HepG2 (cell line): ENCODE data around the gene MED9. TPM values are rescaled to one million over a fixed set of nuclear protein-coding genes. Genes with fewer than 3 reads are reported as not detected.

Experiments used
- ETV5 ChIP-seq: IDR thresholded peaks from 2 replicates; pipeline ENCODE4 v1.6.1; 2018; ENCODE audit warnings: missing biosample characterization, missing genetic modification reagents, inconsistent platforms, borderline replicate concordance
- GABPB1 ChIP-seq: IDR thresholded peaks from 2 replicates; pipeline ENCODE4 v1.6.1; 2016; ENCODE audit warnings: mild to moderate bottlenecking, missing genetic modification reagents, moderate library complexity, missing compliant biosample characterization
- HMG20A ChIP-seq: IDR thresholded peaks from 2 replicates; pipeline ENCODE4 v1.6.1; 2016; ENCODE audit warnings: borderline replicate concordance
- HMG20B ChIP-seq: conservative IDR thresholded peaks from 2 replicates; pipeline ENCODE4 v1.6.1; 2016; ENCODE audit warnings: missing genetic modification reagents, missing compliant biosample characterization
- HNF4A ChIP-seq: sonication (generic); formaldehyde crosslinking; IDR thresholded peaks from 2 replicates; pipeline ENCODE4 v1.4.0; 2020; ENCODE audit warnings: missing genetic modification reagents
- JDP2 ChIP-seq: sonication (generic); formaldehyde crosslinking; IDR thresholded peaks from 2 replicates; pipeline ENCODE4 v1.8.1; 2022; ENCODE audit warnings: missing genetic modification reagents, borderline replicate concordance
- KLF11 ChIP-seq: IDR thresholded peaks from 2 replicates; pipeline ENCODE4 v1.6.1; 2016; ENCODE audit warnings: missing compliant biosample characterization
- KLF12 ChIP-seq: sonication (generic); formaldehyde crosslinking; IDR thresholded peaks from 2 replicates; pipeline ENCODE4 v1.4.0; 2020; ENCODE audit warnings: missing genetic modification reagents, borderline replicate concordance
- SP1 ChIP-seq, 2 experiments: fragments of 450-650 bp in 1 of 2; sonication (generic) in 1 of 2; formaldehyde crosslinking in 1 of 2; IDR thresholded peaks; 2 replicates each; pipeline versions ENCODE4 v1.4.0 to v1.6.1; 2016 to 2020; ENCODE audit warnings: missing genetic modification reagents in 1 of 2
- STAG1 ChIP-seq: sonication (generic); formaldehyde crosslinking; IDR thresholded peaks from 2 replicates; pipeline ENCODE4 v1.4.0; 2020; ENCODE audit warnings: missing genetic modification reagents
- ZNF850 ChIP-seq: sonication (generic); formaldehyde crosslinking; conservative IDR thresholded peaks from 2 replicates; pipeline ENCODE4 v1.9.0; 2021; ENCODE audit warnings: mild to moderate bottlenecking, missing genetic modification reagents
- polyA plus RNA-seq, 8 experiments: library from polyadenylated mRNA; depleted of rRNA in 3 of 8; stranded (reverse) in 7 of 8; unstranded in 1 of 8; fragments of >200 nt; fragmentation: Illumina TruSeq in 4 of 8; extraction: Trizol in 4 of 8; gene quantifications; 2 replicates each; pipeline versions ENCODE4 v1.2.1 to v1.2.3, GENCODE V29; 2011 to 2016; ENCODE audit warnings: low read depth in 4 of 8, missing spikeins in 1 of 8, mixed read lengths in 1 of 8; ENCODE audit not compliant: insufficient read depth in 1 of 8
- total RNA-seq, 5 experiments: library from RNA; depleted of rRNA; stranded (reverse); fragments of >200 nt; fragmentation: Illumina TruSeq; extraction: Trizol; gene quantifications; 2 replicates each; pipeline ENCODE4 v1.2.3, GENCODE V29; 2016; ENCODE audit warnings: low read depth in 1 of 5
- TF ChIP-seq, protein P1 (sequence below): sonication (generic); formaldehyde crosslinking; IDR thresholded peaks from 2 replicates; pipeline ENCODE4 v1.5.1; 2020; ENCODE audit warnings: missing genetic modification reagents, mild to moderate bottlenecking, borderline replicate concordance
- TF ChIP-seq, protein P2 (sequence below): sonication (generic); formaldehyde crosslinking; IDR thresholded peaks from 2 replicates; pipeline ENCODE4 v1.4.0; 2020; ENCODE audit warnings: missing genetic modification reagents, mild to moderate bottlenecking, borderline replicate concordance
- TF ChIP-seq, protein P3 (sequence below): sonication (generic); formaldehyde crosslinking; IDR thresholded peaks from 2 replicates; pipeline ENCODE4 v1.4.0; 2020; ENCODE audit warnings: mild to moderate bottlenecking, missing genetic modification reagents
- TF ChIP-seq, protein P4 (sequence below): sonication (generic); formaldehyde crosslinking; IDR thresholded peaks from 2 replicates; pipeline ENCODE4 v1.5.1; 2020; ENCODE audit warnings: mild to moderate bottlenecking, missing genetic modification reagents, borderline replicate concordance

The MED9 gene
- total and polyA plus RNA-seq, 2 of the 13 experiments (the other 11 are each of a cell fraction or from before 2014, with no cell fraction given), result 11.9 to 15.1 TPM

DNA sequence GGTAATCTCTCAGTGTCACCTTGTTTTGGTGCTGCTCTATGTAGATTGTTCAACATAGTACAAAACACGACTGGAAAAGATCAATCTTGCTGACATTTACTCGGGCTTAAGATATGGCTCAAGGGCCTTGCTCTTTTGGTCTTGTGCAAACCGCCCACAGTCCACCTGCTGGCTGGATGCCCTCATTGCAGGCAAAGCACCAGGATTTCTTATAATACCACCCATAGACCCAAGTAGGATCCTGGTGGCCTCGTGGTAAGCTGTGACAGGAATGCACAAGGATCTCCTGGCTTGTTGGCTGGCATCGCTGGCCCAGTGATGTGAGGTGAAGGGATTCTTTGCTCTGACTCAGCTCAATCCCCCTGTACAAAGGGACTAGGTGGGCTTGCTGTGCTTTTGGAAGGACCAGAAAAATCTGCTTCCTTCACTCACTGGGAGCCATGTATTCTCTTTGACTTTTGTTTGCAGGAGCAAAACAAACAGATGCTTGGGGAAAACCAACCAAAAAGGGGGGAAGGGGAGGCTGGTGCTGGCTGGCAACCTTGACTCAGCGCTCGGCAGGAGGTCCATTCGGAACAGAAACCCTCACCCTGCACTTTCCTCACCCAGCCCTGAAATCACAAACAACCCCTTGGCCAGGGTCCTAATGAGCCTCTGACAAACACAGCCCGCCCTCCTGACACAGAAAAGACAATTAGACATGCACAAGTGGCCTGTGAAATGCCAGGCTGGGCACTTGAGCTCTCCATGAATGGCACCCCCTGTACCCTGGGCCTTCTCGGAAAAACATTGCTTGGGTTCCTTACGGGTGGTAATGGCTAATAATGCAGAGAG, 36.6 kb upstream of the MED9 start (continued):
- TF ChIP-seq, protein P1, sequence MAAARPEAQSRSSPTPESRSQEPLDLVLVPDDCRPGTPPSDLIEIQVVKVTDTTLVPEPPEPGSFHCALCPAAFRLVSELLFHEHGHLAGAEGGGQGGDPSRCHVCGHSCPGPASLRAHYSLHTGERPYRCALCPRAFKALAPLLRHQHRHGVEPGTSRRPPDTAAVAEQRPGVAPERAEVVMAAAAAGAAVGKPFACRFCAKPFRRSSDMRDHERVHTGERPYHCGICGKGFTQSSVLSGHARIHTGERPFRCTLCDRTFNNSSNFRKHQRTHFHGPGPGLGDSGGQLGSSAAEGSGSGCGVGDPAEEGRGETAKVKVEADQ (CRISPR knock-in tag), result 0 out of 2 replicates have a peak, but pooled peaks have one; percentile 47
- TF ChIP-seq SP1 (IDR thresholded peaks at IDR 0.05) (no peak), SP1 (CRISPR knock-in tag; IDR thresholded peaks at IDR 0.05) (no peak), HMG20B (CRISPR knock-in tag) (no peak), HMG20A (CRISPR knock-in tag) (peak; percentile 24; the same call in 1 of the 2 replicates), KLF11 (CRISPR knock-in tag) (no peak), HNF4A (CRISPR knock-in tag) (peak; percentile 45; the same call in 1 of the 2 replicates), KLF12 (peak; percentile 95; the same call in 1 of the 2 replicates), STAG1 (CRISPR knock-in tag) (peak; percentile 68), ZNF850 (CRISPR knock-in tag) (no peak), JDP2 (CRISPR knock-in tag) (no peak), ETV5 (CRISPR knock-in tag) (no peak; the same call in 1 of the 2 replicates), GABPB1 (CRISPR knock-in tag) (no peak)
- TF ChIP-seq, protein P2, sequence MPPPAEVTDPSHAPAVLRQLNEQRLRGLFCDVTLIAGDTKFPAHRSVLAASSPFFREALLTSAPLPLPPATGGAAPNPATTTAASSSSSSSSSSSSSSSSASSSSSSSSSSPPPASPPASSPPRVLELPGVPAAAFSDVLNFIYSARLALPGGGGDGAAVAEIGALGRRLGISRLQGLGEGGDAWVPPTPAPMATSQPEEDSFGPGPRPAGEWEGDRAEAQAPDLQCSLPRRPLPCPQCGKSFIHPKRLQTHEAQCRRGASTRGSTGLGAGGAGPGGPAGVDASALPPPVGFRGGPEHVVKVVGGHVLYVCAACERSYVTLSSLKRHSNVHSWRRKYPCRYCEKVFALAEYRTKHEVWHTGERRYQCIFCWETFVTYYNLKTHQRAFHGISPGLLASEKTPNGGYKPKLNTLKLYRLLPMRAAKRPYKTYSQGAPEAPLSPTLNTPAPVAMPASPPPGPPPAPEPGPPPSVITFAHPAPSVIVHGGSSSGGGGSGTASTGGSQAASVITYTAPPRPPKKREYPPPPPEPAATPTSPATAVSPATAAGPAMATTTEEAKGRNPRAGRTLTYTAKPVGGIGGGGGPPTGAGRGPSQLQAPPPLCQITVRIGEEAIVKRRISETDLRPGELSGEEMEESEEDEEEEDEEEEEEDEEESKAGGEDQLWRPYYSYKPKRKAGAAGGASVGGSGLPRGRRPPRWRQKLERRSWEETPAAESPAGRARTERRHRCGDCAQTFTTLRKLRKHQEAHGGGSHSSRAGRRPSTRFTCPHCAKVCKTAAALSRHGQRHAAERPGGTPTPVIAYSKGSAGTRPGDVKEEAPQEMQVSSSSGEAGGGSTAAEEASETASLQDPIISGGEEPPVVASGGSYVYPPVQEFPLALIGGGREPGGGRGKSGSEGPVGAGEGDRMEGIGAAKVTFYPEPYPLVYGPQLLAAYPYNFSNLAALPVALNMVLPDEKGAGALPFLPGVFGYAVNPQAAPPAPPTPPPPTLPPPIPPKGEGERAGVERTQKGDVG (CRISPR knock-in tag), result peak; percentile 61; the same call in 1 of the 2 replicates
- TF ChIP-seq, protein P3, sequence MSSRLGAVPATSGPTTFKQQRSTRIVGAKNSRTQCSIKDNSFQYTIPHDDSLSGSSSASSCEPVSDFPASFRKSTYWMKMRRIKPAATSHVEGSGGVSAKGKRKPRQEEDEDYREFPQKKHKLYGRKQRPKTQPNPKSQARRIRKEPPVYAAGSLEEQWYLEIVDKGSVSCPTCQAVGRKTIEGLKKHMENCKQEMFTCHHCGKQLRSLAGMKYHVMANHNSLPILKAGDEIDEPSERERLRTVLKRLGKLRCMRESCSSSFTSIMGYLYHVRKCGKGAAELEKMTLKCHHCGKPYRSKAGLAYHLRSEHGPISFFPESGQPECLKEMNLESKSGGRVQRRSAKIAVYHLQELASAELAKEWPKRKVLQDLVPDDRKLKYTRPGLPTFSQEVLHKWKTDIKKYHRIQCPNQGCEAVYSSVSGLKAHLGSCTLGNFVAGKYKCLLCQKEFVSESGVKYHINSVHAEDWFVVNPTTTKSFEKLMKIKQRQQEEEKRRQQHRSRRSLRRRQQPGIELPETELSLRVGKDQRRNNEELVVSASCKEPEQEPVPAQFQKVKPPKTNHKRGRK (CRISPR knock-in tag), result no peak
- TF ChIP-seq, protein P4, sequence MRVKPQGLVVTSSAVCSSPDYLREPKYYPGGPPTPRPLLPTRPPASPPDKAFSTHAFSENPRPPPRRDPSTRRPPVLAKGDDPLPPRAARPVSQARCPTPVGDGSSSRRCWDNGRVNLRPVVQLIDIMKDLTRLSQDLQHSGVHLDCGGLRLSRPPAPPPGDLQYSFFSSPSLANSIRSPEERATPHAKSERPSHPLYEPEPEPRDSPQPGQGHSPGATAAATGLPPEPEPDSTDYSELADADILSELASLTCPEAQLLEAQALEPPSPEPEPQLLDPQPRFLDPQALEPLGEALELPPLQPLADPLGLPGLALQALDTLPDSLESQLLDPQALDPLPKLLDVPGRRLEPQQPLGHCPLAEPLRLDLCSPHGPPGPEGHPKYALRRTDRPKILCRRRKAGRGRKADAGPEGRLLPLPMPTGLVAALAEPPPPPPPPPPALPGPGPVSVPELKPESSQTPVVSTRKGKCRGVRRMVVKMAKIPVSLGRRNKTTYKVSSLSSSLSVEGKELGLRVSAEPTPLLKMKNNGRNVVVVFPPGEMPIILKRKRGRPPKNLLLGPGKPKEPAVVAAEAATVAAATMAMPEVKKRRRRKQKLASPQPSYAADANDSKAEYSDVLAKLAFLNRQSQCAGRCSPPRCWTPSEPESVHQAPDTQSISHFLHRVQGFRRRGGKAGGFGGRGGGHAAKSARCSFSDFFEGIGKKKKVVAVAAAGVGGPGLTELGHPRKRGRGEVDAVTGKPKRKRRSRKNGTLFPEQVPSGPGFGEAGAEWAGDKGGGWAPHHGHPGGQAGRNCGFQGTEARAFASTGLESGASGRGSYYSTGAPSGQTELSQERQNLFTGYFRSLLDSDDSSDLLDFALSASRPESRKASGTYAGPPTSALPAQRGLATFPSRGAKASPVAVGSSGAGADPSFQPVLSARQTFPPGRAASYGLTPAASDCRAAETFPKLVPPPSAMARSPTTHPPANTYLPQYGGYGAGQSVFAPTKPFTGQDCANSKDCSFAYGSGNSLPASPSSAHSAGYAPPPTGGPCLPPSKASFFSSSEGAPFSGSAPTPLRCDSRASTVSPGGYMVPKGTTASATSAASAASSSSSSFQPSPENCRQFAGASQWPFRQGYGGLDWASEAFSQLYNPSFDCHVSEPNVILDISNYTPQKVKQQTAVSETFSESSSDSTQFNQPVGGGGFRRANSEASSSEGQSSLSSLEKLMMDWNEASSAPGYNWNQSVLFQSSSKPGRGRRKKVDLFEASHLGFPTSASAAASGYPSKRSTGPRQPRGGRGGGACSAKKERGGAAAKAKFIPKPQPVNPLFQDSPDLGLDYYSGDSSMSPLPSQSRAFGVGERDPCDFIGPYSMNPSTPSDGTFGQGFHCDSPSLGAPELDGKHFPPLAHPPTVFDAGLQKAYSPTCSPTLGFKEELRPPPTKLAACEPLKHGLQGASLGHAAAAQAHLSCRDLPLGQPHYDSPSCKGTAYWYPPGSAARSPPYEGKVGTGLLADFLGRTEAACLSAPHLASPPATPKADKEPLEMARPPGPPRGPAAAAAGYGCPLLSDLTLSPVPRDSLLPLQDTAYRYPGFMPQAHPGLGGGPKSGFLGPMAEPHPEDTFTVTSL (CRISPR knock-in tag), result peak; percentile 38; the same call in 1 of the 2 replicates
